ENCODE data around the gene TMED6. TPM values are rescaled to one million over a fixed set of nuclear protein-coding genes. Genes with fewer than 3 reads are reported as not detected.
"Not testable (repeated sequence)": the region's sequence is repeated elsewhere in the genome, so short reads cannot be mapped to it uniquely, and the experiment has no call there.

The TMED6 gene
- total RNA-seq, 2 donors from 2014 or later: 3.6 to 6.0 TPM

GRCh38 chr16:69368866-69369265 lies 17.3 kb upstream of the TMED6 start:
- no peak for DNase-seq
- H3K4me3 ChIP-seq: no peak overlapping the region
- intact Hi-C loops (cut with DNase I): no loop called here
- H3K4me1 ChIP-seq: no peaks in the 10 kb centered on the region
- no peaks in the 10 kb centered on the region for H3K27me3 ChIP-seq
- H3K36me3 ChIP-seq: peaks cover 17% of the 10 kb centered on the region
- H3K27ac ChIP-seq: no peak overlapping the region
- H3K9ac ChIP-seq (ENCODE audit: low read depth in 2 of 2, low read length in 2 of 2): no peak overlapping the region
- no peaks in the 10 kb centered on the region for H3K9me3 ChIP-seq
- no peak for TF ChIP-seq CTCF (IDR thresholded peaks at IDR 0.05)

GRCh38 chr16:69367980-69368379 lies 16.4 kb upstream of the TMED6 start:
- Histone ChIP-seq H3K27ac (no peak overlapping the region), H3K36me3 (peaks cover 17% of the 10 kb centered on the region), H3K4me1 (no peaks in the 10 kb centered on the region), H3K9me3 (no peaks in the 10 kb centered on the region), H3K4me3 (no peak overlapping the region), H3K9ac (ENCODE audit: low read depth in 2 of 2, low read length in 2 of 2) (no peak overlapping the region), H3K27me3 (no peaks in the 10 kb centered on the region)
- DNase-seq: no peak
- intact Hi-C loops (cut with DNase I): no loop called here
- TF ChIP-seq CTCF (IDR thresholded peaks at IDR 0.05): no peak

GRCh38 chr16:69366431-69366830 lies 14.8 kb upstream of the TMED6 start:
- intact Hi-C loops (cut with DNase I): no loop called here
- H3K36me3 ChIP-seq: peaks cover 12% of the 10 kb centered on the region
- H3K4me3 ChIP-seq: no peak overlapping the region
- no peak overlapping the region for H3K27ac ChIP-seq
- H3K9me3 ChIP-seq: no peaks in the 10 kb centered on the region
- DNase-seq: no peak
- H3K27me3 ChIP-seq: no peaks in the 10 kb centered on the region
- TF ChIP-seq CTCF (IDR thresholded peaks at IDR 0.05): no peak
- no peak overlapping the region for H3K9ac ChIP-seq (ENCODE audit: low read depth in 2 of 2, low read length in 2 of 2)
- no peaks in the 10 kb centered on the region for H3K4me1 ChIP-seq

DNA sequence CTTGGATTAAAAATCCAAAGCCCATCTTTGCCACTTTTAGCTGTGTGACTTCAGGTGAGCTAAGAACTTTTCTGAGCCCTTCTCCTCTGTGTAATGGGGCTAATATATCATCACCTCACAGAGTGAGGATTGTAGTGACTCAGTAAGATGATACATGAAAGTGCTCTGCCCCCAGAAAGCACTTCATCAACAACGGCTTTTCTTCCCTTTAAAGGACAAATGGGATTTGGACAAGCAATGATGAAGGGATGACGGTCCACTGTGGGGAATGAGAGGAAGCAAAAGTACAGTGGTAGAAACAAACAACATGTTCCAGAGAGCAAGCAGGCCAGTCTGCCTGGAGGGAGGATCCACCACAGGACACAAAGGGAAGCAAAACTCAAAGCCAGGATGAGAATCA lies 14.3 kb upstream of the TMED6 start:
- intact Hi-C loops (cut with DNase I): no loop called here
- peaks cover 12% of the 10 kb centered on the region for H3K36me3 ChIP-seq

GRCh38 chr16:69364088-69364487 lies 12.5 kb upstream of the TMED6 start:
- intact Hi-C loops (cut with DNase I): no loop called here
- no peak for TF ChIP-seq CTCF (IDR thresholded peaks at IDR 0.05)
- Histone ChIP-seq H3K9me3 (no peaks in the 10 kb centered on the region), H3K27ac (no peak overlapping the region), H3K9ac (ENCODE audit: low read depth in 2 of 2, low read length in 2 of 2) (no peak overlapping the region), H3K4me1 (no peaks in the 10 kb centered on the region), H3K27me3 (no peaks in the 10 kb centered on the region), H3K36me3 (peaks cover 12% of the 10 kb centered on the region), H3K4me3 (no peak overlapping the region)
- no peak for DNase-seq

More for the DNA sequence above, 14.3 kb upstream of the TMED6 start:
- Histone ChIP-seq H3K27me3 (no peaks in the 10 kb centered on the region), H3K9me3 (no peaks in the 10 kb centered on the region), H3K27ac (no peak overlapping the region), H3K4me1 (no peaks in the 10 kb centered on the region), H3K4me3 (no peak overlapping the region), H3K9ac (ENCODE audit: low read depth in 2 of 2, low read length in 2 of 2) (no peak overlapping the region)
- no peak for TF ChIP-seq CTCF (IDR thresholded peaks at IDR 0.05)
- no peak for DNase-seq

DNA sequence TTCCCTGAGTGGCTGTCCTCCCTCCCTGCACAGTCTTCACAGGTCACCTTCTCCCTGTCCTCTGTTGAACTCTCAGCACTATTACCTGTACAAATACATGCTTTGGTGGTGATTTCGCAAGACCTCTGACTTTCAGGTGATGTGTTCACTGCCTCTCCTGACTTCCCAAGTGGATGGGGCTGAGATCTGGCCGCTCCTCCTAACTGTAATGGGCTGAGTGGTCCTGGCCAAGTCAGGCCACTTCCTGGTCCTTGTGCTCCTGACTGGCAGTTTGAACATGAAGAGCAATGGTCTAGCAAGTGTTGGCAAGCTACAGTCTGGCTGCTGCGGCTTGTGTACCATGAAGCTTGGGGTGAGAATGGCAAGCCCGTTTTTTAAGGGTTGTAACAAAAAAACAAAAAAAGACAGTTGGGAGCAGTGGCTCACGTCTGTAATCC lies 11.7 kb upstream of the TMED6 start:
- no peak overlapping the region for H3K9ac ChIP-seq (ENCODE audit: low read depth in 2 of 2, low read length in 2 of 2)
- TF ChIP-seq CTCF (IDR thresholded peaks at IDR 0.05): no peak
- intact Hi-C loops (cut with DNase I): no loop called here
- H3K27me3 ChIP-seq: no peaks in the 10 kb centered on the region
- no peaks in the 10 kb centered on the region for H3K4me1 ChIP-seq
- H3K36me3 ChIP-seq: peaks cover 12% of the 10 kb centered on the region
- DNase-seq: no peak
- no peak overlapping the region for H3K4me3 ChIP-seq
- no peaks in the 10 kb centered on the region for H3K9me3 ChIP-seq
- no peak overlapping the region for H3K27ac ChIP-seq

DNA sequence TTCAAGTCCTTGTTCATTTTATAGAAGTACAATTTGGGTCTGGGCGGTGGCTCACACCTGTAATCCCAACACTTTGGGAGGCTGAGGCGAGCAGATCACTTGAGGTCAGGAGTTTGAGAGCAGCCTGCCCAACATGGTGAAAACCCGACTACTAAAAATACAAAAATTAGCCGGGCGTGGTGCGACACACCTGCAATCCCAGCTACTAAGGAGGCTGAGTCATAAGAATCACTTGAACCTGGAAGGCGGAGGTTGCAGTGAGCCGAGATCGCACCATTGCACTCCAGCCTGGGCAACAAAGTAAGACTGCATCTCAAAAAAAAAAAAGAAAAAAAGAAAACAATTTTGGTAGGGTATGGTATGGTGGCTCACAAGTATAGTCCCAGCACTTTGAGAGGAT lies 8.5 kb upstream of the TMED6 start:
- H3K27me3 ChIP-seq; H3K4me3 ChIP-seq; DNase-seq; H3K36me3 ChIP-seq; H3K4me1 ChIP-seq; intact Hi-C loops (cut with DNase I); H3K9me3 ChIP-seq; H3K9ac ChIP-seq (ENCODE audit: low read depth in 2 of 2, low read length in 2 of 2); H3K27ac ChIP-seq: not testable (repeated sequence)
